ENCODE results near the gene NFIC.
A peak's percentile ranks its signal among the peaks of the same experiment; 100 is the strongest.

NFIC gene

GRCh38 chr19:3499738-3500428 lies 133.5 kb downstream of the NFIC start:
- intact Hi-C loops (cut with DNase I; ENCODE audit: low total_unique reads) = no loop called here
- TF ChIP-seq, protein P1, sequence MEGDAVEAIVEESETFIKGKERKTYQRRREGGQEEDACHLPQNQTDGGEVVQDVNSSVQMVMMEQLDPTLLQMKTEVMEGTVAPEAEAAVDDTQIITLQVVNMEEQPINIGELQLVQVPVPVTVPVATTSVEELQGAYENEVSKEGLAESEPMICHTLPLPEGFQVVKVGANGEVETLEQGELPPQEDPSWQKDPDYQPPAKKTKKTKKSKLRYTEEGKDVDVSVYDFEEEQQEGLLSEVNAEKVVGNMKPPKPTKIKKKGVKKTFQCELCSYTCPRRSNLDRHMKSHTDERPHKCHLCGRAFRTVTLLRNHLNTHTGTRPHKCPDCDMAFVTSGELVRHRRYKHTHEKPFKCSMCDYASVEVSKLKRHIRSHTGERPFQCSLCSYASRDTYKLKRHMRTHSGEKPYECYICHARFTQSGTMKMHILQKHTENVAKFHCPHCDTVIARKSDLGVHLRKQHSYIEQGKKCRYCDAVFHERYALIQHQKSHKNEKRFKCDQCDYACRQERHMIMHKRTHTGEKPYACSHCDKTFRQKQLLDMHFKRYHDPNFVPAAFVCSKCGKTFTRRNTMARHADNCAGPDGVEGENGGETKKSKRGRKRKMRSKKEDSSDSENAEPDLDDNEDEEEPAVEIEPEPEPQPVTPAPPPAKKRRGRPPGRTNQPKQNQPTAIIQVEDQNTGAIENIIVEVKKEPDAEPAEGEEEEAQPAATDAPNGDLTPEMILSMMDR (IDR thresholded peaks at IDR 0.05) = no peak
- Histone ChIP-seq H3K9me3 (no peaks in the 10 kb centered on the region), H3K4me3 (peak overlapping the region; percentile 73 to 81), H3K27ac (peak overlapping the region; percentile 73 to 84), H3K27me3 (no peaks in the 10 kb centered on the region), H3K4me1 (peaks cover 0 to 19% (median 11%) of the 10 kb centered on the region in 4 donors), H3K36me3 (peaks cover 16 to 22% (median 19%) of the 10 kb centered on the region in 3 donors)
- DNase-seq = no peak

DNA sequence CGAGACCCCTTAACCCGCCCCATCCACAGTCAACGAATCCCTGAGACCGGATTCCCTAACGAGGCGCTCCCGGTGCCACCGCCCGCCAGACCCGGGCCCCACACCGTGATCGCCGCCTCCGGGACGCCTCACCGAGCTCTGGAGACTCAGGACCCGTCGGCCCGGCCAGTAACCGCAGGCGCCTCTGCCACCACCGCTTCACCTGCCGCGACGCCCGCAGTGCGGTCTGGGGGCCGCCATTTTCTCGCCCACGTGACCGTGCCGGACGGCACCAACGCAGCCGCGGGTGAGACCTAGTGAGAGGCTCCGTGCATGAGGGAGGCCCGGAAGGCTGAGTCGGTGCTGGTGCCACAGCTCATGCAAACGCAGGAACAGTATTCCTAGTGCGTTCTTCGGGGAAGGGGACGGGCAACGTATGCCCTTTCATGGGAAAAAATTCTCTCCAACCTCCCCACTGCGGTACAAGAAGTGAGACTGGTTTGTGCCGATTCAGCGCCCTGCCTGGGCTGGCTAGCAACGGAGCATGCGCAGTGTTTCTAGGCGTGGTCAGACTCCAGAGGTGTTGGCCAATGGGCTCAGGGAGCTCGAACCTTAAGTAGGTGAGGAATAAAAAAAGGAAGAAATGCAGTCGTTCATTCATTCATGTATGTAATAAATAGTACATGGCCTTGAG lies 134.2 kb downstream of the NFIC start, which contains the start of gene DOHH:
Gene DOHH (minus strand): TSS at position 246 of the 673 bp plus-strand sequence. CDS start 3,860 bp downstream, outside the sequence.
- DNase-seq = peak; percentile 93 to 96
- Histone ChIP-seq H3K36me3 (peaks cover 11 to 16% (median 12%) of the 10 kb centered on the region in 3 donors), H3K27ac (peak within 1 kb of the TSS; percentile 73 to 84), H3K27me3 (no peaks in the 10 kb centered on the region), H3K4me1 (peaks cover 0 to 26% (median 16%) of the 10 kb centered on the region in 4 donors), H3K4me3 (peak within 1 kb of the TSS; percentile 73 to 81), H3K9me3 (no peaks in the 10 kb centered on the region)
- TF ChIP-seq, protein P1 (IDR thresholded peaks at IDR 0.05) = peak in 1 of 2 experiments; percentile 5
- intact Hi-C loops (cut with DNase I; ENCODE audit: low total_unique reads) = no loop called here

GRCh38 chr19:3501780-3502179 lies 135.4 kb downstream of the NFIC start:
- TF ChIP-seq, protein P1 (IDR thresholded peaks at IDR 0.05) = no peak
- intact Hi-C loops (cut with DNase I; ENCODE audit: low total_unique reads) = no loop called here
- Histone ChIP-seq H3K4me3 (no peak overlapping the region), H3K36me3 (peaks cover 0 to 4% (median 0%) of the 10 kb centered on the region in 3 donors), H3K27me3 (no peaks in the 10 kb centered on the region), H3K9me3 (no peaks in the 10 kb centered on the region), H3K27ac (no peak overlapping the region), H3K4me1 (peaks cover 0 to 30% (median 17%) of the 10 kb centered on the region in 4 donors)
- no peak for DNase-seq

DNA sequence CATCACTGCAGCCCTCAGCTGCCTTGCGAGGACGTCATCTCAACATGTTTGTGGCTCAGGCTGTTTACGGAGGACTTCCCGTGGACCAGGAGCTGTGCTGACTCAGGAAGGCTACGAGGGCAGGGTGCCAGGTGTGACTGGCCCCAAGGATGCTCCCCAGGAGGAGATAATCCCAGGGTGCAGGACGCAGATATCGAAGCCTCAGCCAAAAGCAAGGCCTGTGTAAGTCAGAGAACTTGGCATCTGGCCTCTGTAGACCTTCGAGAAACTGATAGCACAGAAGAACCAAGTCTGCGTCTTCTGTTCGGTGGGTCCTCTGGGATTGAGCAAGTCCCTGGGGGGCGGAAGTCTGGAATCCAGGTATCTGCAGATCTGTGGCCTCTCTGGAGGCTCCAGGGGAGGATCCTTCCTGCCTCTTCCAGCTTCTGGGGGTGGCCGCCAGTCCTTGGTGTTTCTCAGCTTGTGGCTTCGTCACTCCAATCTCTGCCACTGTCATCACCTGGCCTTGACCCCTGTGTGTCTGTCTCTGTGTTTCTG lies 136.7 kb downstream of the NFIC start:
- intact Hi-C loops (cut with DNase I; ENCODE audit: low total_unique reads) = no loop called here
- Histone ChIP-seq H3K4me1 (peaks cover 0 to 41% (median 29%) of the 10 kb centered on the region in 4 donors), H3K27ac (no peak overlapping the region), H3K4me3 (no peak overlapping the region), H3K9me3 (no peaks in the 10 kb centered on the region), H3K27me3 (no peaks in the 10 kb centered on the region), H3K36me3 (no peaks in the 10 kb centered on the region)
- TF ChIP-seq, protein P1 (IDR thresholded peaks at IDR 0.05) = no peak
- no peak for DNase-seq

GRCh38 chr19:3504735-3505134 lies 138.4 kb downstream of the NFIC start:
- no peaks in the 10 kb centered on the region for H3K27me3 ChIP-seq
- H3K36me3 ChIP-seq = peaks cover 0 to 11% (median 0%) of the 10 kb centered on the region in 3 donors
- intact Hi-C loops (cut with DNase I; ENCODE audit: low total_unique reads) = no loop called here
- H3K4me1 ChIP-seq = peaks cover 0 to 41% (median 27%) of the 10 kb centered on the region in 4 donors
- TF ChIP-seq, protein P1 (IDR thresholded peaks at IDR 0.05) = no peak
- H3K27ac ChIP-seq = no peak overlapping the region
- DNase-seq = no peak
- H3K4me3 ChIP-seq = no peak overlapping the region
- H3K9me3 ChIP-seq = no peaks in the 10 kb centered on the region
